C4-2B (cell line): ENCODE results near the gene KRTAP10-12.

ENCODE experiments used
- CTCF ChIP-seq: fragments of 450-650 bp; conservative IDR thresholded peaks from 2 replicates; pipeline ENCODE4 v1.5.1; 2017; ENCODE audit warnings: mild to moderate bottlenecking
- ZFX ChIP-seq: fragments of 450-650 bp; IDR thresholded peaks from 2 replicates; pipeline ENCODE4 v1.6.1; 2017

GRCh38 chr21:44694776-44695175 is 2.2 kb upstream of the KRTAP10-12 start:
- no peak for TF ChIP-seq CTCF
- no peak for TF ChIP-seq ZFX
